GM12878 (cell line): Measurements from ENCODE around the gene ZNF595. TPM values are rescaled to one million over a fixed set of nuclear protein-coding genes. Genes with fewer than 3 reads are reported as not detected.
A peak's percentile ranks its signal among the peaks of the same experiment; 100 is the strongest.

Source experiments
- ASH2L ChIP-seq: fragments of 300-600, 200-600 bp; sonication (generic); IDR thresholded peaks from 2 replicates; pipeline ENCODE4 v1.6.1; 2017; ENCODE audit warnings: low read depth, mild to moderate bottlenecking, borderline replicate concordance
- ATF7 ChIP-seq: fragments of 450-650 bp; IDR thresholded peaks from 2 replicates; pipeline ENCODE4 v1.6.1; 2016; ENCODE audit warnings: low read depth, mild to moderate bottlenecking
- CEBPZ ChIP-seq: fragments of 150-350 bp; IDR thresholded peaks from 2 replicates; pipeline ENCODE4 v1.6.1; 2016; ENCODE audit warnings: low read depth, low read length
- CTCF ChIP-seq, 3 experiments: IDR thresholded peaks in 2 of 3; conservative IDR thresholded peaks in 1 of 3; 2 replicates each; pipeline ENCODE4 v1.5.1; 2011; ENCODE audit warnings: low read depth in 3 of 3, low read length in 3 of 3, mild to moderate bottlenecking in 3 of 3, control low read depth in 2 of 3, moderate library complexity in 2 of 3, inconsistent platforms in 1 of 3, mixed read lengths in 1 of 3; ENCODE audit not compliant: control insufficient read depth in 2 of 3, insufficient read depth in 1 of 3; ENCODE audit errors: extremely low read depth in 1 of 3
- EED ChIP-seq: sonication (generic); IDR thresholded peaks from 2 replicates; pipeline ENCODE4 v1.6.1; 2016; ENCODE audit warnings: antibody characterized with exemption, low read depth
- HDGF ChIP-seq: fragments of 450-650 bp; IDR thresholded peaks from 2 replicates; pipeline ENCODE4 v1.6.1; 2016; ENCODE audit warnings: antibody characterized with exemption
- ZBED1 ChIP-seq: IDR thresholded peaks from 2 replicates; pipeline ENCODE4 v1.6.1; 2016; ENCODE audit warnings: borderline replicate concordance
- ZNF384 ChIP-seq: IDR thresholded peaks from 2 replicates; pipeline ENCODE4 v1.6.1; 2012; ENCODE audit warnings: low read depth, mild to moderate bottlenecking, low read length, improper control_type of control experiment, borderline replicate concordance
- polyA plus RNA-seq, 11 experiments: library from polyadenylated mRNA; depleted of rRNA in 4 of 11; unstranded in 6 of 11; stranded (reverse) in 5 of 11; fragments of >200 nt; fragmentation: Nextera tagmentation in 4 of 11; fragmentation: Illumina TruSeq in 1 of 11; extraction: Ambion mirVana in 4 of 11; extraction: Trizol in 1 of 11; gene quantifications; 1 replicate in 1 of 11; 2 replicates in 10 of 11; pipeline versions ENCODE4 v1.2.1 to v1.2.3, GENCODE V29; 2011 to 2016; ENCODE audit warnings: inconsistent platforms in 2 of 11, missing spikeins in 2 of 11, low read depth in 1 of 11
- total RNA-seq, 4 experiments: library from RNA; depleted of rRNA in 3 of 4; stranded (reverse); fragments of >200 nt in 3 of 4; fragmentation: Illumina TruSeq in 1 of 4; extraction: Trizol in 1 of 4; gene quantifications; 2 replicates each; pipeline versions ENCODE4 v1.2.1 to v1.2.3, GENCODE V29; 2013 to 2021

ZNF595 gene
- total and polyA plus RNA-seq, 10 of the 15 experiments (the other 5 are each of a cell fraction or from before 2014, with no cell fraction given), result 0.14 to 0.21 (median 0.18) TPM; not detected in 7

- TF ChIP-seq CTCF (IDR thresholded peaks at IDR 0.05 in 2 of 3, conservative IDR thresholded peaks at IDR 0.05 in 1 of 3; ENCODE audit: control insufficient read depth in 2 of 3, extremely low read depth in 1 of 3, insufficient read depth in 1 of 3, low read depth in 3 of 3, low read length in 3 of 3), result no peak
- no peak for TF ChIP-seq ZBED1
- peak; percentile 83 for TF ChIP-seq CEBPZ
- TF ChIP-seq HDGF, result peak; percentile 71; the same call in 1 of the 2 replicates
- no peak for TF ChIP-seq ASH2L
- TF ChIP-seq EED, result no peak
- no peak for TF ChIP-seq ZNF384
- TF ChIP-seq ATF7, result peak; percentile 28; the same call in 1 of the 2 replicates
Measured at GRCh38 chr4:124275-125081, 71.4 kb downstream of the ZNF595 start, which contains the start of gene ZNF718 (continued).
